GM20431 (cell line): ENCODE data around the gene CARD6.
"Not testable (repeated sequence)": the region's sequence is repeated elsewhere in the genome, so short reads cannot be mapped to it uniquely, and the experiment has no call there.

Experiments used
- in situ Hi-C: fragments of 300-500 bp; cut with MseI, MboI; formaldehyde crosslinking; loops from one replicate; pipeline ENCODE4 v1.15.0; 2020; ENCODE audit warnings: low sequenced_read_pairs; ENCODE audit not compliant: unreplicated experiment

Gene CARD6

GRCh38 chr5:40828021-40828631 is 13.0 kb upstream of the CARD6 start:
- in situ Hi-C loops = no loop called here

DNA sequence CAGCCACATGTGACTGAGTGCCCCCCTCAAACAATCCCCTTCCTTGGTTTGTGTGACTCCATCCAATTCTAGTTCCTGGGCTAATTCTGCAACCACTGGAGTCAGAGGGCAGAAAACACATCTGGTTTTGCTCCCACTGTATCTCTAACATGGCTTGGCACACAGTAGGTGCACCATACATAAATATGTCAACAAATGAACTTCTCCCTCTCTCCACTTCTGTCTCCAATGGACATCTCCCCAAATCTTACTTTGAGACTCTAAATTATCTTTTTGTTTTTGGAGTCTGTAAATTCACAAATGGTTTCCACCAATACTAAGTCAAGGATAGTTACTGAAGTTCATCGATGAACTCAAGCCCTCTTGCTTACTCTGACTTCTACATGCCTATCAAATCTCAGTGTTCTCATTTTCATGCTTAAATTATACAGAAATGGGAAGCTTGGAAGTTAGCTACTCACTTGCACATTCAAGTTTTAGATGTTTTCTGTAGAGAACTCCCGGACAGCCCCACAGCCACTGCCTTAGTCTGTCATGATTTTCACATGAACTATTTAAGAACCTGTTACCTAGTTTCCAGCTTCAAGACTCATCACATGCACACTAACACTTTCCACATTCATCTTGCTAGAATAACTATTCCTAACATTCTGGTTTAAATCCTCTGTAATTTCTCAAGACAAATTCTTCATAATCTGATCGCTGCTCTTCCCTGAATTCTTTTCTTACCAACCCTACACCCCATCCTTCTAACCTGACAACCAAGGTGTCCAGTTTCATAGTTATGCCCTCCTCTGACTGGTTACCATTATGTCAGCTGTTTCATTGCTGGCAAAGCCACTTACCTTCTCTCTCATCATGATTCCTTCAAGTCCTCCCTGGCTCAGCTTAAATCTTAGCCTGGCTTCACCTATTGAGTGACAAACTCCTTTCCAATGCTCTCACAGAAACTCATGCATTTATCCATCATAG is 12.2 kb upstream of the CARD6 start:
- in situ Hi-C loops = no loop called here

DNA sequence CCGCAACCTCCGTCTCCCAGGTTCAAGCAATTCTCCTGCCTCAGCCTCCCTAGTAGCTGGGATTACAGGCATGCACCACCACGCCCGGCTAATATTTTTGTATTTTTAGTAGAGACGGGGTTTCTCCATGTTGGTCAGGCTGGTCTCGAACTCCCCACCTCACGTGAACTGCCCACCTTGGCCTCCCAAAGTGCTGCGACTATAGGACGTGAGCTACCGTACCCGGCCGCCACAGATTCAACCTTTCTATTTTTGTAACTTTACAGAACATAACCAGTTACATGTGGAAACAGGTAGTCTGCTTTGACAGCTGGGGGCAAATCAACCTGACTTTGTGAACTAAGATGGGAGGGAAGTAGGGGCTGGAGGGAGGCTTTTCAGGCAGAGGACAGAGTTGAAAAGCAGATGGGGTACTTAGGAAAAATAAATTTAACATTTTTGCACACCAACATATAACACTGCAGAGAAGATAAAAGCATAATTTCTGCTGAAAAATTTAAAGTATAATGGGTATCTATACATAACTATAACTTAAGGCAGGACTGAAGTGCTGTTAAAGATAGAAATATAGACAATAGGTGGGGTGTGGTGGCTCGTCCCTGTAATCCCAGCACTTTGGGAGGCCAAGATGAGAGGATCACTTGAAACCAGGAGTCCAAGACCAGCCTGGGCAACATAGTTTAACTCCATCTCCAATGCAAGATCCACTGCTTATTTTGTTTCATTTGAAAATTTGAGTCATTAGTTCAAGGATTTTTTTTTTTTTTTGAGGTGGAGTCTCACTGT is 11.2 kb upstream of the CARD6 start:
- in situ Hi-C loops = no loop called here

DNA sequence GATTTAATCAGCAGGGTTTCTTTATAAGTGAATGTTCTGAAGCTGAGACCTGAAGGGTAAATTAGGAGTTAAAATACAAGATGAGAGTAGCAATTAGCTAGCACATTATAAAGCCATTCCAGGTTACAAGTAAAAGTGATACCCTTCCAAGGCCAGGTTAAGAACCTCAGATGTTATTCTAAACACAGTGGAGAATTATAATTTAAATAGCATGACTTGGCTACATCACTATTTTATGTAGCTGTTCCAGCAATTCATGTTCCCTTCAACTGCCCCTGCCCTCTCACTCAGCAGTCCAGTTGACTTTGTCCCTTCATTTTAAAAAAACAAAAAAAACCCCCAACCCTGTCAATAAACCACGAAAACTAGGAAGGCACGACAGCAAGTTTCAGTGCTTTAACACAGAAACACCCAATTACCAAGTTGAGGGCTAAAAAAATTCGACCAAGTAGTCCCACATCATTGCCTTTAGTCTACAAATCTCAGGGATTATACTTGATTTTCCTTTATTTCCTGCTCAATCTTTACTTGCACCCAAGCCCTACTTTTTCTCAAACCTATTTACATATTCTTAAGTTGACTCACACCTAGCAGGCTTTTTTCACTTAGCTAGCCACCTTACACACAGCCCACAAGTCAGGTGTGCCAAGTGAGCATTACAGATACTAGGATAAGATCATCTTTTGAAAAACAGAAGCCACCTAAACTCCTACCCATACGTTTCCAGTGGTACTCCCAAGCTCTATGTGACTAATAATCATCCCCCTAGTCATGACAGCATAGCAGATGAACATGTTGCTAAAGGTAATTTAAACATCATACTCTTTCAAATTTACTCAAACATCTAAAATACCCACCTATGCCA is 9.6 kb upstream of the CARD6 start:
- in situ Hi-C loops = no loop called here

DNA sequence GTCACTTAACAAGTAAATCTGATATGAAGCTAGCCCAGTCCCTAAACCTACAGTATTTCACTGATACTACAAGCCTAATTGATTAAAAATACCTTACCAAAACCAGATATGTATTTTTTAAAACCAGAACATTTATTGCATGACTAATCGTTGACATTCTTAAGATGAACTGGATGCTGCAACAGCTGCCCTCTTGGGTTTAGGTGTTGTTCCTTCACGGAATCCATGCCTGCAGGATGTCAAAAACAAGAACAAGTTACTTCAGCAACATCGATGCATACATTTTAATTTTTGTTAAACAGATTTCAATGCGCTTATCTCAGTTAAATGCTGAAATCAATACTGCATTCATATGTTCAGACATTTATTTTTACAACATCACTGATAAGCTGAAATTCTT is 8.8 kb upstream of the CARD6 start:
- in situ Hi-C loops = no loop called here

GRCh38 chr5:40833712-40834229 is 7.4 kb upstream of the CARD6 start:
- in situ Hi-C loops = no loop called here

GRCh38 chr5:40834391-40834848 is 6.7 kb upstream of the CARD6 start:
- in situ Hi-C loops = no loop called here

DNA sequence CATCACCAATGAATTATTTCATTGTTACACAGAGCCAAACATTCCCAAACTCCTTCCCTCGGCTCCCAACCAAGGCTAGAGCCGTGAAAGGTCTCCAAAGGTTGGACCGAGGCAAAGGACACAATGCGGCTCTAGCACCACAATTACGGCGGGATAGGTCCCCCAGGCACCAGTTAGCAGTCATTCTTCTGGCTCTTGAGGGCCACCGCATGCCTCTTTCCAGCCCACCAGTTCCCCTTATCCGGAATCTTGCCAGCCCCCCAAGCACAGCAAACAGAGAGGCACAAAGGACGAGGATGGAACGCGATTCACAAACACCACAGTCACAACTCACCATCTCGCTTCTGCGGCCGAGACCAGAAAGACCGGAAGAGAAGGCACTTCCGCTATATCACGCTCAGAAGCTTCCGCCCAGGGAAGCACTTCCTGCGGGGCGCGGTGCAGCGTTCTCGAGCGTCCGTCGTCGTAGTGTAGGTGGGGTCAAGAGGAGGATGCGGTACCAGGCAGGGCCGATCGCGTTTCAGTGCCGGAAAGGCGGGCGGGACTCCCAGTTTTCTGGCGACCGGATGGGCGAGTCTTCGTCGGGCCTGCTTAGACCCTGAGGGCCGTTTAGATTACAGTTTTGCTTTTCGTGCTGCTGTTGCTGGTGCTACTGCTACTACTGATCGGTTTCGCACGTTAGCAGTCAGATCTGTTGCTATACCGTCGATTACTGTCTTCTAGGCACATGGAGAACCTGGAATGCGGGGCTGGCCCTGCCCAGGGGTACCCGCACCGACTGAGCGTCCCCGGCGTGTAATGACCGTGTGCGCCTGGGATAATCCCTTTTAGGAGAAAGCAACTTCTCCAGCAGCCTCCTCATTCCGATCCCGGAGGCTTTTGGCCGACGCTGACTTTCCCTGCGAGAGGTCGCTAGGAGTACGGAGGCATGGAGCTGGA is 6.0 kb upstream of the CARD6 start, which contains the start of gene RPL37:
Gene RPL37 (minus strand): TSS at position 374 of the 939 bp plus-strand sequence. CDS start 37 bp downstream, at position 337.
- in situ Hi-C loops = no loop called here

- in situ Hi-C loops = no loop called here
Observed at GRCh38 chr5:40838086-40838485, 3.1 kb upstream of the CARD6 start.

GRCh38 chr5:40842351-40842750 is 1.2 kb downstream of the CARD6 start:
- in situ Hi-C loops = no loop called here

- in situ Hi-C loops = no loop called here
Observed at GRCh38 chr5:40844565-40844964, 3.4 kb downstream of the CARD6 start.

GRCh38 chr5:40846371-40846770 is 5.2 kb downstream of the CARD6 start:
- in situ Hi-C loops = no loop called here

DNA sequence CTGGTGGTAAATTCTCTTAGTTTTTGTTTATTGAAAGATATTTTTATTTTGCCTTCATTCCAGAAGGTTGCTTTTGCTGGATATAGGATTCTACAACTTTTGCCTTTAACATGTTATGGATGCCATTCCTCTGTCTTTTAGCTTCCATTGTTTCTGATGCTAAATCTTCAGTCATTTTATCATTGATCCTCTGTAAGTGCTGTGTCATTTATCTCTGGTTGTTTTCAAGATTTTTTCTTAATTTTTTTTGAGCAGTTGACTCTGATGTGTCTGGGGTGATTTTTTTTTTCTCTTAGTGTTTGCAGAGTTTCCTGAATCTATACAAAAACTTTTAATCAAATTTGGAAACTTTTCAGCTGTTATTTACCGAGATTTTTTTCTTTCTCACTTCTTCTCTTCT is 6.4 kb downstream of the CARD6 start:
- in situ Hi-C loops = no loop called here

DNA sequence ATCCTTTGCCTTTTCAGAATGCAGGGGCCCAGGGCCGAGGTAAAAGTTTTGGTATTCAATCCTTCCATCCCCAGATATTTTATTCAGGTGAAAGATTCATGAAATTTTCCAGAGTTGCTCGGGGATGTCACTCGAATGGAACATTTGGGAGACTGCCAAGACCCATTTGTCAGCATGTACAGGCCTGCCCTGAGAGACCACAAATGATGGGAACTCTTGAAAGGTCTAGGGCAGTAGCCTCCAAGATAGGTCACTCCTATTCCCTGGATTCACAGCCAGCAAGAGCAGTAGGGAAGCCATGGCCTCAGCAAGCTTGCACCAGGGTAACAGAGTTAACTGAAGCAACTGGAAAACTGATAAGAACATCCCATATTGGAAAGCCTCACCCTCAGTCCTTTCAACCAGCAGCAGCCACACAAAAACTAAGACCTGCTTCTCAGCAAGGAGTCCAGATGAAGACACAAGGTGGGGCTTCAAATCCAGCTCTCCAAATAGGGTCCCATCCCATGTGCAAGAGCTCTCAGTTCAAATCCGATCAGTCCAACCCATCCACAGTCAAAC is 12.5 kb downstream of the CARD6 start:
- in situ Hi-C loops = no loop called here

GRCh38 chr5:40860711-40861110 is 19.5 kb downstream of the CARD6 start:
- in situ Hi-C loops = no loop called here

- in situ Hi-C loops = not testable (repeated sequence)
Observed at GRCh38 chr5:40865004-40865403, 23.8 kb downstream of the CARD6 start.

DNA sequence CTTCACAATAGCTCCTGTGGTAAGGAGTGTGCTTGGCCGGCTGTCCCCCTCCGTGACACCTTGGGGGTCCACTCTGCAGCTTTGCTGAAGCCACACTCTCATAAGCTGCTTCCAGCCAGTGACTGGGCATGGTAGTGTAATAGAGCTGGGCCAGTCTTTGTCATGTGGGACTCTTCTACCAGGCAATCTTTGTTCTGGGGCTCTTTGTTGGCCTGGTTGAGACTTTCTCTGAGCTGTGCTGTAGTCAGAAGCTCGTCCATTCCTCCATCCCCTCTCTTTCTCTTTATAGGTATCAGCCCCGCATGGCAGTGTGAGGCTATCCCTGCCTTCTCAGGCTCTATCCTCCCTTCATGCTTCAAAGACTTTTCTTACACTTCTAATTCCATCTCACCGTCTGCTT is 25.7 kb downstream of the CARD6 start:
- in situ Hi-C loops = no loop called here

- in situ Hi-C loops = no loop called here
Observed at GRCh38 chr5:40869384-40869783, 28.2 kb downstream of the CARD6 start.
